Measurements from ENCODE around the gene INSM1. TPM values are rescaled to one million over a fixed set of nuclear protein-coding genes. Genes with fewer than 3 reads are reported as not detected.

Gene INSM1
- total RNA-seq = not detected in 2 replicates

GRCh38 chr20:20367575-20368417 is at the start of gene INSM1:
Gene INSM1, plus strand, starts transcription at chr20:20368104. Its CDS starts 164 bp downstream, at chr20:20368268.

